SU-DHL-6 (cell line): ENCODE results near the gene INSIG2.

Source experiments
- H2AFZ ChIP-seq: fragments of 200-600 bp; sonication (generic); 2 replicates; pipeline ENCODE4 v1.6.1; 2014; ENCODE audit warnings: low read depth, mild to moderate bottlenecking, moderate library complexity, mixed read lengths, antibody characterized with exemption, low read length; ENCODE audit not compliant: severe bottlenecking
- H3F3A ChIP-seq: fragments of 200-600 bp; shearing (Covaris generic); 2 replicates; pipeline ENCODE4 v1.6.0; 2016; ENCODE audit warnings: antibody characterized with exemption, mild to moderate bottlenecking; ENCODE audit not compliant: insufficient read depth
- H3K27ac ChIP-seq: fragments of 200-600 bp; sonication (generic); 2 replicates; pipeline ENCODE4 v1.5.1; 2016; ENCODE audit warnings: low read depth, mild to moderate bottlenecking, low read length, moderate library complexity, mixed read lengths
- H3K27me3 ChIP-seq: fragments of 200-600 bp; sonication (generic), shearing (Covaris generic); 2 replicates; pipeline ENCODE4 v1.6.0; 2014; ENCODE audit warnings: mild to moderate bottlenecking, low read length
- H3K36me3 ChIP-seq: fragments of 200-600 bp; sonication (generic); 2 replicates; pipeline ENCODE4 v1.6.1; 2014; ENCODE audit warnings: mild to moderate bottlenecking, low read length, mixed read lengths
- H3K4me2 ChIP-seq: fragments of 300-600, 200-600 bp; shearing (Covaris generic), sonication (generic); 2 replicates; pipeline ENCODE4 v1.6.0; 2014; ENCODE audit warnings: low read length, low read depth, mild to moderate bottlenecking; ENCODE audit not compliant: poor library complexity, severe bottlenecking
- H3K4me3 ChIP-seq: fragments of 200-600 bp; sonication (generic); 2 replicates; pipeline ENCODE4 v1.5.1; 2014; ENCODE audit warnings: antibody characterized with exemption, low read length, mild to moderate bottlenecking, mixed read lengths; ENCODE audit not compliant: insufficient read depth, poor library complexity, severe bottlenecking
- H3K79me2 ChIP-seq: fragments of 200-600 bp; sonication (generic); 2 replicates; pipeline ENCODE4 v1.6.1; 2014; ENCODE audit warnings: mild to moderate bottlenecking, low read length, moderate library complexity; ENCODE audit not compliant: insufficient read depth
- H3K9ac ChIP-seq: fragments of 200-600 bp; sonication (generic); 2 replicates; pipeline ENCODE4 v1.7.0; 2014; ENCODE audit warnings: mild to moderate bottlenecking, low read length
- H3K9me2 ChIP-seq: fragments of 200-600 bp; sonication (generic); replicated peaks from 2 replicates; pipeline ENCODE4 v1.6.1; 2014; ENCODE audit warnings: low read length; ENCODE audit not compliant: insufficient read depth
- H3K9me3 ChIP-seq: fragments of 200-600 bp; sonication (generic); 2 replicates; pipeline ENCODE4 v1.6.1; 2014; ENCODE audit warnings: low read length, mixed read lengths; ENCODE audit not compliant: insufficient read depth
- H4K20me1 ChIP-seq: fragments of 200-600 bp; sonication (generic); 2 replicates; pipeline ENCODE4 v1.6.1; 2014; ENCODE audit warnings: low read depth, mild to moderate bottlenecking, antibody characterized with exemption, low read length, moderate library complexity, mixed read lengths
- EZH2phosphoT487 ChIP-seq: fragments of 200-600 bp; sonication (generic), shearing (Covaris generic); conservative IDR thresholded peaks from 2 replicates; pipeline ENCODE4 v1.6.1; 2018; ENCODE audit warnings: mild to moderate bottlenecking, antibody characterized with exemption, low read length, moderate library complexity, mixed read lengths
- TF ChIP-seq, protein P1 (sequence below): fragments of 200-600 bp; sonication (generic); IDR thresholded peaks from one replicate; pipeline ENCODE4 v1.5.1; 2017; ENCODE audit warnings: antibody characterized with exemption, mild to moderate bottlenecking, low read length, moderate library complexity; ENCODE audit not compliant: insufficient read depth, poor library complexity, severe bottlenecking

Gene INSIG2

DNA sequence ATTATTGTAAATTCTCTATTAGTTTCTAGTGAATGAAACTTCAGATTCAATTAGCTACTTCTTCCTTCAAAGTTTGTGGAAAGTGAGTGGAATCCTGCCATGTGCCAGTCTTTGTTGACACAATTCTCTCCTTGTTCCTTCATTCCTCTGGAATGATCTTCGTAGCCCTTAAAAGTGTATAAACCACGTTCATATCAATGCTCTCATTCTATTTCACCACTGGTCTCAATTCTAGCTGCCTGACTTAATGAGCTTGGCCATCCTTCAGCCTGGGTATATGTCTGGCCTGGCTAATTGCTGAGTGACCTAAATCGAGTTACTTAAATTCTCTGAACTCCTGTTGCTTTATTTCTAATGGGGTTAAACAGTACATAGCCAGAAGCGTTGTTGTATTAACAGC is 43.5 kb downstream of the INSIG2 start:
- Histone ChIP-seq H3K79me2 (no peaks in the 10 kb centered on the region), H3K9ac (no peak overlapping the region), H3K4me2 (no peak overlapping the region), H3K9me2 (no peaks in the 10 kb centered on the region), H3K36me3 (no peaks in the 10 kb centered on the region), H3F3A (no peaks in the 10 kb centered on the region), H4K20me1 (no peaks in the 10 kb centered on the region), H3K4me3 (no peak overlapping the region), H3K9me3 (no peaks in the 10 kb centered on the region), H3K27ac (no peak overlapping the region), H2AFZ (no peak overlapping the region), H3K27me3 (no peaks in the 10 kb centered on the region)
- TF ChIP-seq EZH2phosphoT487: no peak
- TF ChIP-seq, protein P1, sequence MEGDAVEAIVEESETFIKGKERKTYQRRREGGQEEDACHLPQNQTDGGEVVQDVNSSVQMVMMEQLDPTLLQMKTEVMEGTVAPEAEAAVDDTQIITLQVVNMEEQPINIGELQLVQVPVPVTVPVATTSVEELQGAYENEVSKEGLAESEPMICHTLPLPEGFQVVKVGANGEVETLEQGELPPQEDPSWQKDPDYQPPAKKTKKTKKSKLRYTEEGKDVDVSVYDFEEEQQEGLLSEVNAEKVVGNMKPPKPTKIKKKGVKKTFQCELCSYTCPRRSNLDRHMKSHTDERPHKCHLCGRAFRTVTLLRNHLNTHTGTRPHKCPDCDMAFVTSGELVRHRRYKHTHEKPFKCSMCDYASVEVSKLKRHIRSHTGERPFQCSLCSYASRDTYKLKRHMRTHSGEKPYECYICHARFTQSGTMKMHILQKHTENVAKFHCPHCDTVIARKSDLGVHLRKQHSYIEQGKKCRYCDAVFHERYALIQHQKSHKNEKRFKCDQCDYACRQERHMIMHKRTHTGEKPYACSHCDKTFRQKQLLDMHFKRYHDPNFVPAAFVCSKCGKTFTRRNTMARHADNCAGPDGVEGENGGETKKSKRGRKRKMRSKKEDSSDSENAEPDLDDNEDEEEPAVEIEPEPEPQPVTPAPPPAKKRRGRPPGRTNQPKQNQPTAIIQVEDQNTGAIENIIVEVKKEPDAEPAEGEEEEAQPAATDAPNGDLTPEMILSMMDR: no peak

DNA sequence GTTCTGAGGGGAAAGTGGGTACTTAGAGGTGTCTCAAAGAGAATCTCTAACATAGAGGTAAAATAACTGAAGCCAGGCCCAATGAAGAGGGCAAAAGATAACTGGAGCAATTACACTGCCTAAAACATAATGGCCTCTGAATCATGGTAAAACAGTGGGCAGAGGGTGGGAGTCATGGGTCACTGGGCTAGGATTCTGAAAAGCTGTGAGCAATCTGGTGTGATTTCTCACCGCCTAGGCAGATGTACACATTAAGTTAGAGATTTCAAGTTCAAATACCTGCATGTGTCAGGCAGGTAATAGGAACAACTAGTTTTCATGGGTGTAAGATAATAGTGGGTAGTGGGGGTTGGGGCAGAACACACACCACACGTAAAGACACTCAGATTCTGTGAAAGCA is 45.6 kb downstream of the INSIG2 start:
- H3K27me3 ChIP-seq: no peaks in the 10 kb centered on the region
- H3K27ac ChIP-seq: no peak overlapping the region
- no peaks in the 10 kb centered on the region for H3K36me3 ChIP-seq
- TF ChIP-seq, protein P1: no peak
- TF ChIP-seq EZH2phosphoT487: no peak
- no peaks in the 10 kb centered on the region for H3F3A ChIP-seq
- no peaks in the 10 kb centered on the region for H4K20me1 ChIP-seq
- H2AFZ ChIP-seq: no peak overlapping the region
- H3K4me3 ChIP-seq: no peak overlapping the region
- no peak overlapping the region for H3K4me2 ChIP-seq
- no peaks in the 10 kb centered on the region for H3K9me2 ChIP-seq
- H3K79me2 ChIP-seq: no peaks in the 10 kb centered on the region
- H3K9me3 ChIP-seq: no peaks in the 10 kb centered on the region
- H3K9ac ChIP-seq: no peak overlapping the region

DNA sequence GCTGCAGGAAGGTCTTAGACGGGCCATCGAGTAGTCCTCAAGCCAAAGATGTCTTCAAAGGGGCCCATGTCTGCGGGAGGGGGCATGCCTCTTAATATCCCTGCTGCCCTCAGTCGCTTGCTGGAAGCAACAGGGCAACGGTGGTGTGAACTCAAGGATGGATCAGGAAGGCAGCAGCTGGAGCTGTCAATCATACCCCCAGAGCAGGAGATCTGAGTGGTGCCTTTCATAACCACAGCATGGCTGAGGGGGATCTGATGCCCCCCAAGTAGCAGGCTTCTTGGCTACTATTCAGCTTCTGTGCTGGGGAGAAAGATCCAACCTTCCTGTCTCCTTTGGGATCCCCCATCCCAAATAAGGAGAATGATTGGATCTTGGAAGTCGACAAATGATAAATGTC is 46.4 kb downstream of the INSIG2 start:
- Histone ChIP-seq H2AFZ (no peak overlapping the region), H3K9ac (no peak overlapping the region), H3K79me2 (no peaks in the 10 kb centered on the region), H3K9me2 (no peaks in the 10 kb centered on the region), H3K27me3 (no peaks in the 10 kb centered on the region), H3K27ac (no peak overlapping the region), H3K4me3 (no peak overlapping the region), H4K20me1 (no peaks in the 10 kb centered on the region), H3K9me3 (no peaks in the 10 kb centered on the region), H3K36me3 (no peaks in the 10 kb centered on the region), H3F3A (no peaks in the 10 kb centered on the region), H3K4me2 (no peak overlapping the region)
- TF ChIP-seq EZH2phosphoT487: no peak
- TF ChIP-seq, protein P1: no peak

DNA sequence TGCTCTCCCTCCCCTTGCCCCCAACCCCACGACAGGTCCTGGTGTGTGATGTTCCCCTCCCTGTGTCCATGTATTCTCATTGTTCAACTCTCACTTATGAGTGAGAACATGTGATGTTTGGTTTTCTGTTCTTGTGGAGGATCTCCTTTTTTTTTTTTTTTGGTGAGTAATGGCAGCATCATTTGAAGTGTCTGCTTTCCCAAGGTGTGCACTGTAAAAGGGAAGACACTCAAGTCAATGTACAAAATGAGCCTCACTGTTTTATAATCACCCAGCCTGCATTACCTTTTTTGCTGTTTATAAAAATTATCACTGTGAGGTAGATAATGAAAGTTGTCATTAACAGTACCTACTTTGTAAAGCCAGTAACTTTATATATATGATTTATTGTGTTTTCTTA is 56.9 kb downstream of the INSIG2 start:
- Histone ChIP-seq H3K27ac (no peak overlapping the region), H3K27me3 (no peaks in the 10 kb centered on the region), H3K4me3 (no peak overlapping the region), H3K4me2 (no peak overlapping the region), H3K9ac (no peak overlapping the region), H3K9me2 (no peaks in the 10 kb centered on the region), H3K36me3 (no peaks in the 10 kb centered on the region), H4K20me1 (no peaks in the 10 kb centered on the region), H3K9me3 (no peaks in the 10 kb centered on the region), H3F3A (no peaks in the 10 kb centered on the region), H3K79me2 (no peaks in the 10 kb centered on the region), H2AFZ (no peak overlapping the region)
- TF ChIP-seq EZH2phosphoT487: no peak
- TF ChIP-seq, protein P1: no peak
